SK-N-SH treated with all-trans-retinoic acid at 6 μM for 48 hours (cell line): Measurements from ENCODE around the gene TTC34.

ENCODE experiments used
- GLIS3 ChIP-seq: fragments of 250-450 bp; sonication (Bioruptor Pico); IDR thresholded peaks from 2 replicates; pipeline ENCODE4 v1.5.0; 2020; ENCODE audit warnings: mild to moderate bottlenecking, moderate library complexity
- TF ChIP-seq, protein P1 (sequence below): fragments of 250-450 bp; sonication (Bioruptor Pico); IDR thresholded peaks from 2 replicates; pipeline ENCODE4 v1.5.1; 2021; ENCODE audit warnings: mild to moderate bottlenecking, moderate library complexity

DNA sequence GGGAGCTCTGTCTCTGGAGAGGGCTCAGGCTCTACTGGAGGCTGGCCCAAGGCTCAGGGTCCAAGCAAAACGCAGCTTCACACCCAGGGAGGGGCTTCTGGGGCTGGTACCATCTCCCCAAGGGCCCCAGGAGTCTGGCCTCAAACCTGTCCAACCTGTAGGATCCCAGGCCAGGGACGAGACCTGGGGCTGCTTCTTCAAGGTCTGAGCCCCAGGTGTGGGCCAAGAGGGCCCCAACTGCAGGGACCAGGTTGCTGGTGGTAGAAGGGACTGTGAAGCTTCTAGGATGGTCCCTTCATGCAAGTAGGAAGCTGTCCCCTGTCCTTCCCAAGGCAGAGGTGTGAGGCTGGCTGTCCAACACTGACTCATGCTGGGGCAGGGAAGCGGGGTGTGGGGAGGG, 160.9 kb downstream of the TTC34 start:
- TF ChIP-seq GLIS3 (CRISPR knock-in tag) = no peak
- TF ChIP-seq, protein P1, sequence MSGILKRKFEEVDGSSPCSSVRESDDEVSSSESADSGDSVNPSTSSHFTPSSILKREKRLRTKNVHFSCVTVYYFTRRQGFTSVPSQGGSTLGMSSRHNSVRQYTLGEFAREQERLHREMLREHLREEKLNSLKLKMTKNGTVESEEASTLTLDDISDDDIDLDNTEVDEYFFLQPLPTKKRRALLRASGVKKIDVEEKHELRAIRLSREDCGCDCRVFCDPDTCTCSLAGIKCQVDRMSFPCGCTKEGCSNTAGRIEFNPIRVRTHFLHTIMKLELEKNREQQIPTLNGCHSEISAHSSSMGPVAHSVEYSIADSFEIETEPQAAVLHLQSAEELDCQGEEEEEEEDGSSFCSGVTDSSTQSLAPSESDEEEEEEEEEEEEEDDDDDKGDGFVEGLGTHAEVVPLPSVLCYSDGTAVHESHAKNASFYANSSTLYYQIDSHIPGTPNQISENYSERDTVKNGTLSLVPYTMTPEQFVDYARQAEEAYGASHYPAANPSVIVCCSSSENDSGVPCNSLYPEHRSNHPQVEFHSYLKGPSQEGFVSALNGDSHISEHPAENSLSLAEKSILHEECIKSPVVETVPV (CRISPR knock-in tag) = no peak
